GM19452 (cell line): ENCODE measurements around the gene AIG1.
A peak's percentile ranks its signal among the peaks of the same experiment; 100 is the strongest.
"Not testable (repeated sequence)": the region's sequence is repeated elsewhere in the genome, so short reads cannot be mapped to it uniquely, and the experiment has no call there.

ENCODE experiments used
- ATAC-seq: cut with Tn5 transposase; IDR thresholded peaks from one replicate; pipeline ENCODE4 v1.9.1; 2021; ENCODE audit not compliant: unreplicated experiment

AIG1 gene

DNA sequence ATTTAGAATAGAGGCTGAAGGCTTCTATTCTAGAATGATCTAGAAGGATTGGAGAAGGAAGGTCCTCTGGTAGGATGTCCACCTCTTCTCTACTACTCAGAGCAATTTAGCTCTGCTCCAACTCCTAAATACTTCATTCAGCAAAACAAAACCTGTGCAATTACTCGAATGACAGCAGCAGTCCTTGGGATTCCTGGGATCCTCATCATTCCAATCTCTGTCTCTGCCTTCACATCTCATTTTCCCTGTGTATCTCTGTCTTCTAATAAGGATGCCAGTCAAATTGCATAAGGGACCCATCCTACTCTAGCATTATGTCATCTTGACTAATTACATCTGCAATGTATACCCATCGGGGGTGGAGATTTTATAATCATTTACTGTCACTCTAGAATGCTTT is 5.5 kb upstream of the AIG1 start:
- ATAC-seq = no peak

DNA sequence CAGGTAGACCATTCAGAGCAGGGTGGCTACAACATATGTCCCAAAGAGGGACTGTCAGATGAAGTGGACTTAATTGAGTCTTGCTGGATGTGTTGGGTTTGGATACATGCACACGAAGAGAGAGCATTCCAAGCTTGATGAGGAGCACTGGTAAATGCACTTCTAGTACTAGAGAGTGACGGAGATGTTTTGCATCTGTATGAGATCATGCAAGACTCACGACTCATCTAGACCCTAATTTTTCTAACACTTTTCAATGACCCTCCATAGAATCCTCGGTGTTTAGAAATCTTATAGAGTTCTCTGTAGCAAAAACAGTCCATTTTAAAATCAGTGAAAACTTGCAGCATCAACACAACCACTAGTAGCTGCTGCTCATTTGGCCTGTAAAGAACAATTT is 4.8 kb upstream of the AIG1 start:
- ATAC-seq = no peak

DNA sequence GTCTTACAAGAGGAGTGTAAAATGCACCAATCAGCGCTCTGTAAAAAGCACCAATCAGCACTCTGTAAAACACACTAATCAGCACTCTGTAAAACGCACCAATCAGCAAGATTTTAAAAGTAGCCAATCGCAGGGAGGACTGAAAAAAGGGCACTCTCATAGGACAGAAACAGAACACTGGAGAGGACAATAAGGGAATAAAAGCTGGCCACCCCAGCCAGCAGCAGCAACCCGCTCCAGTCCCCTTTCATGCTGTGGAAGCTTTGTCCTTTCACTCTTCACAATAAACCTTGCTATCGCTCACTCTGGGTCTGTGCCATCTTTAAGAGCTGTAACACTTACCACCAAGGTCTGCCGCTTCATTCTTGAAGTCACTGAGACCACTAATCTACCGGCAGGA is 1.7 kb upstream of the AIG1 start:
- no peak for ATAC-seq

DNA sequence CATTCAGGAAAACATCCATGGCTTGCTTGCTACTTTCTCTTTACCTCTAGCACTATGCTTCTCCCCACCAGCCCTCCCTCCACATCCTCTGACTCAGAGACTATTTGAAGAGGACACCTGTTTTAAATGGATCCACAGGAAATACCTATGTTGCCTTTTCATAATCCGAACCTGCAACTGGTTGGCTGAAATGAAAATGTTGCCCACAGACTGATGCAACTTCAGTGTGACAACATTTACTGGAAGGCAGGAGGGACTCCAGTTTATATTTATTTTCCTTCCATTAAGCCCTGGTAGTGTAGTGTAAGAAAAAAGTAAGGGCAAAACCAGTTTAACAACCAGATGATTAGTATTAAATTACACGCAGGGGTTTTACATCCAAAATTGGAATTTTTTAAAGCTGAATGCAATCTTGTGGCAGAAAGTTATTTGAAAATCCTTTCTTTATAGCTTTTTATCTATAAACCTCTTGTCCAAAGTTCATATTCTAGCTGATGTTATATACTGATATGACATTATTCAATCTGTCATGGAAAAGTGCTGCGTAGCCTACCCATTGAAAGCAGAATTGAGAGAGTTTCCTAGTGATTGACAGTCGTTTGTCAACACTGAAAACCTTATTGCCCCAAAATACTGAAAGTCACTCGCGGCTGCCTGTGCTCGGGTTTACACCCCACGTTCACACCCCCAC is 881 bp upstream of the AIG1 start:
- no peak for ATAC-seq

DNA sequence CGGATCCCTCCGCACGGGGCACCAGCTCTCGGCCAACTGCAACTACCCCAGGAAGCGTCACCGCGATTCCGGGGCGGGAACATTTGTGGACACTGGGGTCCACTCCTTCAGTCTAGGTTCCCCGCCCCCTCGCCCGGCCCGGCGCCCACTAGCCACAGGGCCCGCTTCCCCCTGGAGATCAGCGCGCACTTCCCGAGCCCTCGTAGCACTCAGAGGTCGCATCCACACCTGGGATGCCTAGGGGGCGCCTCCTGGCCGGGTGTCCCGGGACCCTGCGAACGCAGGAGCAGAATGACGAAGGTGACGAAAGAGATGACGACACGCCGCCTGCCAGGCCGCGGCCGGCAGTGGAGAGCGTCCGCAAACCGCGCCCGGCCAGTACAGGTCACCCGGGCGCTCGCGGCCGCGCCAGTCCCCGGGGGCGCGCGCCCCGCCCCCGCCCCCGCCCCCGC is 309 bp upstream of the AIG1 start:
- peak; percentile 73 for ATAC-seq

DNA sequence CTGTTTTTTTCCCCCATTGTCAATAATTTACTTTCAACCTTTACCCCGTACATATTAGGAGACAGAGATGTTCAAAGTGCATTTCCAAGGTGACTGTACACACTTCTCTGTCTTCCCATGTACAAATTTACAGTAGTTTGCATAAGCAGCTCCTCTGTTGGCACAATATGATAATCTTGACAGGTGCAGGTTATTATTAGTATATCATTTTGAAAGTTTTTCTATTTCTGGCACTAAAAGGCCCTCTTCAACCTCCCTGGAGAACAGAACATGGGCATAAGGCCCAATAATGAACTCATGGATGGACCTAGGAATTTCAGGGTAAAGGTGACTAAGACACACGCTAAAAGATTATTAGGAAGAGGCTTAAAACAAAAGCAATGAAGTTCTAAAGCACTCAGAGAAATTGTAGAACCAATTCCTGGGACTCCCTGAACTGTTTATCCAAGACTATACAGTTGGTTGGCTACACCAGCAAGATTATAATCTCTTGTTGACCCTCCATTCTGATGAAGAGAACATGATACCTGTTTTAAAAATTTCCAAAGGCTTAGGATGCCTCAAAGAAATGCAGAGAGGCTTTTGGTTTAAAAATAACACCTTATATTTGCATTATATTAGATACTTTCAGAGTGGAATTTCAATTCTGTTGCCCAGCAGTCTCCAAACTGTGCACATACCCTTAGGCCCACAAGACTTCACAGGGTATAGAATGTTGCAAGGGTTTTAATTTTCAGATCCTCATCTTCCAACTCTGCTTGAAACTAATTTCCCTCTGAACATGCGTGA is 1.1 kb downstream of the AIG1 start:
- ATAC-seq = no peak

DNA sequence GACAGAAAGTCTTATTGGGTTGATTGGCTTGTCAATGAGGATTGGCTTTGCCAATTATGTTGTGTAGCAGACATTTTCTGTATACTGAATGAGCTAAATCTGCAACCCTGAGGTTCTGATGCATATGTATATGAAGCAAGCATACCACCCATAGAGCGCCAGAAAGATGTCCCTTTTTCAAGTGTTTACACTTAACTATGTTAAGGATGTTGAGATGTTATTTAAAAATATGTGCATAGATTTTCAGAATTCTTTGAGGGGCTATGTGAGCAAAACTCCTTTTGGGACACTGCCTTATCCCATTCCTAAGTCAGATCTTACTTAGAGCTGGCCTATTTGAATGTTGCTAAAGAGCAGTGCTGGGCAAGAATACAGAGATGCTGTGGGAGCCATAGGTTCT is 1.9 kb downstream of the AIG1 start:
- ATAC-seq = no peak

DNA sequence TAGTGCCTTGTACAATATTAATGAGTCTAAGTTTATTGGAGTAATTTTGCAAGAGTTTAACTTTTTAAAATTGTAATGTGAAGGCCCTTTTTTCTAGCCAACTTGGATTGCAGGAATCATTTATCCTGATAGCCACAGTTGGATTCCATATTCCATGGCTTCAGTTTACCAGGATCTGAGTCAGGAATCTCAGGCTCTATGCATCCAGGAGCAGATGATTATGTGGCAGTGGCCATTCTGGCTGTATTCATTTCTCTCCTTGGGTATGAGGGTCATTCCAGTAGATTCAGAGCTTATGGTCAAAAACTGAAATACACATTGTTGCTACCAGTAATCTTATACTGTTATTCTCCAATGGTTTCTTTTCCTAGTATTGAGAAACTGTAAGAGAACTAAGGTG is 2.9 kb downstream of the AIG1 start:
- no peak for ATAC-seq

DNA sequence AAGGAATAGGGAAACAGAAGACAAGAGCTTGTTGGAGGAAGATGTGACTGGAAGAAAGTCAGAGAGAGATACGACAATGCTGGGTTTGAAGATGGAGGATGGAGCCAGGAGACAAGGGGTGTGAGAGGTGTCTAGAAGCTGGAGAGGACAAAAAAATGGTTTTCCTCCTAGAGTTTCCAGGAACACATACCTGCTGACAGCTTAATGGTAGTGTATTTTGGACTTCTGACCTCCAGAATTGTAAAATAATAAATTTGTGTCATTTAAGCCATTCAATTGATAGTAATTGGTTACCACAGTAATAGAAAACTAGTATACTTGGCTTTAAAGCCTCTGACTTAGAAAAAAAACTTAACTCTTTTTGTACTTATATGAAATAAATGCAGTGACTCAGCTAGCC is 3.6 kb downstream of the AIG1 start:
- ATAC-seq = no peak

GRCh38 chr6:143064951-143065683 is 4.4 kb downstream of the AIG1 start:
- ATAC-seq = no peak

DNA sequence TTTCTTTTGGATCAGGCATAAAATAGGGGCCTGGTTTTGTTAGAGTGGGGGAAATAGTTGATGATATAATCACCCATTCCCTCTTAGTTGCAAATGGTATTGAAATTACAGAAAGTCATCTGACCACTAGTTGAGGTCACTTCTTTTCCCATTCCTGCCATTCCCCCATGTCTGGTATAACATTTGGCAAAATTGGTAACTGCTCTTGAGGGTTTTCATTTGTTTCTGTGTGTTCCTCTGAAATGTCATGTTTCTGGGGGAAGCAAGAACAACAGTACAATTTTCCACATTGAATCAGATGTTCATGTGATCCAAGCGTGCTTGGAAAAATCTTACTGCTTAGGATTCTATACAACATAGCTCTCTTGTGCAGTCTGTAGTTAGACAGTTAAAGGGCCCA is 7.3 kb downstream of the AIG1 start:
- no peak for ATAC-seq

DNA sequence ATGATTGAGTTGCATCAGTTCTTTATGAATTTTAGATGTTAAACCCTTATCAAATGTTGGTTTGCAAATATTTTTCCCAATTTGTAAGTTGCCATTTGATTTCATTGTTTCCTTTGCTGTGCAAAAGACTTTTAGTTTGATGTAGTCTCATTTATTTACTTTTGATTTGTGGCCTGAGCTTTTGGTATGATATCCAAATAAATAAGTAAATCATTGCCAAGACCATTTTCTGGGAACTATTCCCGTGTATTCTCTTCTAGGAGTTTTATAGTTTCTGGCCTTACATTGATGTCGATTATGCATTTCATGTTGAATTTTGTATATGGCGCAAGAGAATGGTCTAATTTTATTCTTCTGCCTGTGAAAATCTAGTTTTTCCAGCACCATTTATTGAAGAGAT is 13.4 kb downstream of the AIG1 start:
- no peak for ATAC-seq

- ATAC-seq = no peak
Measured at GRCh38 chr6:143074670-143075318, 14.1 kb downstream of the AIG1 start.

DNA sequence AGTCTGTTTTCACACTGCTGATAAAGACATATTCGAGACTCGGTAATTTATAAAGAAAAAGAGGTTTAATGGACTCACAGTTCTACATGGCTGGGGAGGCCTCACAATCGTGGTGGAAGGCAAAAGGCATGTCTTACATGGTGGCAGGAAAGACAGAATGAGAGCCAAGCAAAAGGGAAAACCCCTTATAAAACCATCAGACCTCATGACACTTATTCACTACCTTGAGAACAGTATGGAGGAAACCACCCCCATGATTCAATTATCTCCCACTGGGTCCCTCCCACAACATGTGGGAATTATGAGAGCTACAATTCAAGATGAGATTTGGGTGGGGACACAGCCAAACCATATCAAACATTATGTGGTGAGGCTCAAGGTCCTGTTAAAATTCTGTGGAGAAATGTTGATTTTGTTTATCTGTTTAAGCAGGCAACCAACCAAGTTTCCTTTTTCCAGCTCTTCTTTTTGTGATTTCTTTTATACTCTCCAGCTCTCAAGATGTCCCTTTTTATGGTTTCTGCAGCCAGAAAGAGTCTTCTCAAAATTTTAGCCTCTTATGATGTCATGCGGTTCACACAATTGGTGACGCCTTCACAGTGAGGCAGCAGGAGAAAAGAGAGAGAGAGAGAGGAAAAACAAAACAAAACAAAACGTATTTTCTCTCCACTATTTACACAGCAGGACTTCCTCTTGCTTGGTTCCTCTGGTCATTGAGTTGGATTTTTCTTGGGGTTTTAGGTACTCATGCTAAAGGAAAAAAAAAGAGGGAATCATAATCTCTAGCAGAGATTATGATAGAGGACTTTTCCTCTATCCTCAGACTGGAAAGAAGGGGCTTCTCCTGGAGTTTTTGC is 18.0 kb downstream of the AIG1 start:
- no peak for ATAC-seq

DNA sequence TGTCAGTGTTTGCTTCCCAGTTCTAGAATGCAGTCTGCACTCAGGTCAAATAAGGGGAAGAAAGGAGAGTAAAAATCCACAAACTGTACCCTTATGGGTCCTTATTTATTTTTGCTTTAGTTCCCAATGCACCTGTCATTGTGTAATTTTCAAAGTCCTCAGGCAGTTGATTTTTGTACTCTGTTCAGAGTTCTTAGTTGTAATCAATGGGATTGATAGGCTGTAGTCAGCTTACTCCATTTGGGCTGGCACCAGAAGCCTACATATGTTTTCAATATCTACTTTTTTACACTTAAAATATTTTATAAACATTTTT is 18.6 kb downstream of the AIG1 start:
- ATAC-seq = no peak

DNA sequence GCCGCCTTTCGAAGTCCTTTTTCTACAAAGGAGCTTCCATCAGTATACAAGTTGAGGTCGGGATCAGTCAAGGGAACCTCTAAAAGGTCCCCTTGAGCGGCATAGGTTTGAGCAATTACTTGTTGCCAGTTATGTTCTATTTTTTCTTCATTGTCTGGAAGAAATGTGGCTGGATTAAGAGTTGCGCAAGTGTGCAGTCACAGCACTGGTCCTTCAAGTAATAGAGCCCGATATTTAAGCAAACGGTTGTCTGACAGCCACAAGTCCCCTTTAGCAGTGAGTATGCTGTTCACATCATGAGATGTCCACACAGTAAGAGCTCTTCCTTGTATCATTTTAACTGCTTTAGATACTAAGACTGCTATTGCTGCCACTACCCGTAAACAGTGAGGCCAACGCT is 21.6 kb downstream of the AIG1 start:
- not testable (repeated sequence) for ATAC-seq

DNA sequence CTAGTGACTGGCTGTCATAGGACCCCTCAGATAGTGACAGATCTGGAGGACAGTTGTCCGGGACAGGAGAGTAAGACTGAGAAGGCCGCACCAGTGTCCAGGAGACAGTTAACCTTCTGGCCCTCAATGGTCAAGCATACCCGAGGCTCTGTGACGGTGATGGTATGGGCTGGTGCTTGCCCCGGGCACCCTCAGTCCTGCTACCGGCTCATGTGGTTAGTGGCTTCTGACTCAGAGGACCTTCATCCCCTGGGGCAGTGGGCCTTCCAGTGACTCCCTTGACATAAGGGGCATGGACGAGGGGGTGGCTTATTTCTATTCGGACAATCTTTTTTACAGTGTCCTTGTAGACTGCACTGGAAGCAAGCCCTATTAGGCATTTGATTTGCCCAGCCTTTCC is 23.3 kb downstream of the AIG1 start:
- not testable (repeated sequence) for ATAC-seq

DNA sequence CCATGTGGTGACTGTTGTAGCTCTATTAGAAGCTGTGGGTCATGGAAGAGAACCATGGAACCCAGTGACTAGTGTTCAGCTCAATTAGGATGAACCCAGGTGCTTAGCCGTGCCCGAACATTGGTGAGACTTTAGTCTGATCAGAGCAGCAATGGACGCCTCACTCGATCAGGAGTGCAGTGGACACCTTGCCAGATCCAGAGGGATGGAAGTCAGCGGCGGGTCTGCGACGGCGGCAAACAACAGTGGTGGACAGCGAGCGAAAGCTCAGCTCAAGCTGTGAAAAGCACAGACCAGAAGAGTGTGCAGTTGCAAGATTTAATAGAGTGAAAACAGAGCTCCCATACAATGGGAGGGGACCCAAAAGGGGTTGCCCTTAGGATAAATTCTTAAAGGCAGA is 26.6 kb downstream of the AIG1 start:
- ATAC-seq = not testable (repeated sequence)

GRCh38 chr6:143087856-143088255 is 27.2 kb downstream of the AIG1 start:
- no peak for ATAC-seq

DNA sequence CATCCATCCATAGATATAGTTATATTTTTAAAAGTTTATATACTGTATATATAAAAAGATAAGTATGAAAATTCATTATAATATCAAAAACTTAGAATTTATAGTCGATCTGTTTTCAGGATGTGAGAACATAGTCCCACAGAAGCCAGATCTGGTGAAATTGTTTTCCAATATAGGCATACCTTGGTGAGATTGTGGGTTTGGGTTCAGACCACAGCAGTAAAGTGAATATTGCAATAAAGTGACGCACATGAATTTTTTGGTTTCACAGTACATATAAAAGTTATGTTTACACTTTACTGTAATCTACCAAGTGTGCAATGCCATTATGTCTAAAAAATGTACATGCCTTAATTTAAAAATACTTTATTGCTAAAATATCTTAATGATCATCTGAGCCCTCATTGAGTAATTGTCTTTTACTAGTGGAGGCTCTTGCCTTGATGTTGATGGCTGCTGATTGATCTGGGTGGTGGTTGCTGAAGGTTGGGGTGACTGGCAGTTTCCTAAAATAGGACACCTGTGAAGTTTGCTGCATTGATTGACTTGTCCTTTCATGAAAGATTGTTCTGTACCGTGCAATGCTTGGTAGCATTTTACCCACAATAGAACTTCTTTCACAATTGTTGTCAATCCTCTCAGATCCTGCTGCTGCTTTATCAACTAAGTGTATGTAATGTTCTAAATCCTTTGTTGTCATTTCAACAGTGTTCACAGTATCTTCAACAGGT is 29.8 kb downstream of the AIG1 start:
- no peak for ATAC-seq
